GM03348 (cell line): ENCODE results near the gene TADA1.

Experiments
- DNase-seq: peaks from one replicate; pipeline ENCODE4 v3.0.0; 2012; ENCODE audit warnings: low spot score

The TADA1 gene, protein sequence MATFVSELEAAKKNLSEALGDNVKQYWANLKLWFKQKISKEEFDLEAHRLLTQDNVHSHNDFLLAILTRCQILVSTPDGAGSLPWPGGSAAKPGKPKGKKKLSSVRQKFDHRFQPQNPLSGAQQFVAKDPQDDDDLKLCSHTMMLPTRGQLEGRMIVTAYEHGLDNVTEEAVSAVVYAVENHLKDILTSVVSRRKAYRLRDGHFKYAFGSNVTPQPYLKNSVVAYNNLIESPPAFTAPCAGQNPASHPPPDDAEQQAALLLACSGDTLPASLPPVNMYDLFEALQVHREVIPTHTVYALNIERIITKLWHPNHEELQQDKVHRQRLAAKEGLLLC

DNA sequence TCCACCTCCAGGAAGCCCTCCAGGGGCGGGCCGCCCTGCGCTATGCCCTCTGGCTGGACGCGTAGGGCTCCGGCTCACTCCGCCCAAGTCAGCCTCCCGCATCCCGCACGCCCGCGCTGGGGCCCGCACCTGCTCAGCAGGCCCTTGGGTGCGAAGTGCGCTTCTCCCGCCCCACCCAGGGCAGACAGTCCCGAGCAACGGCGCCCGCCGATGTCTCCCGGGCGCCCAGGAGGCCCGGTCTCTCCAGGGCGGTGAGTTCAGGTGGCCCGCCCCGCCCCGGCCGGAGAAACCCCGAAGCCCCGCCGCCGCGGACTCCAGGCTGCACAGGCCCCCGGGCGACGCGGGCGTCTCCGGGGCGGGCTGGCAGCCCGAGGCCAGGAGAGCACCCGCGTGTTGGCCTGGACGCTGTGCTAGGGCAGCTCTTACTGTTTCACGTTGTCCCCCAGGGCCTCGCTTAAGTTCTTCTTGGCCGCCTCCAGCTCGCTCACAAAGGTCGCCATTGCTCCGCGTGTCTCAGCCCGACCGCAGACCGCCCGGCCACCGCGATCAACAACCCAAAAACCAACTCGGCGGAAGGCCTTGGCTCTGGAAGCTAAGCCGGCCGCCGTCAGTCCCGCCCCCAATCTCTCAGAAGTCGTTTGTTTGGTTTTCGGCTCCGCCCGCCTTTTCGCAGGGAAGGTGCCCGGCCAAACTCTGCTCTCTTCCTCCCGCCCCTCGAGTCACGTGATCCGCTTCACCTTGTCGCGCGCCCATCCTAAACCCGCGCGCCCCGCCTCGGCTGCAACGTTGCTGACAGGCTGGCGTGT is at the start of gene TADA1:
Gene TADA1 (minus strand): TSS at position 531 of the 806 bp plus-strand sequence. CDS start 31 bp downstream, at position 500.
- peak; percentile 96 for DNase-seq

- DNase-seq: no peak
These were observed 48.9 kb upstream of the TADA1 start for GRCh38 chr1:166924823-166925541.

DNA sequence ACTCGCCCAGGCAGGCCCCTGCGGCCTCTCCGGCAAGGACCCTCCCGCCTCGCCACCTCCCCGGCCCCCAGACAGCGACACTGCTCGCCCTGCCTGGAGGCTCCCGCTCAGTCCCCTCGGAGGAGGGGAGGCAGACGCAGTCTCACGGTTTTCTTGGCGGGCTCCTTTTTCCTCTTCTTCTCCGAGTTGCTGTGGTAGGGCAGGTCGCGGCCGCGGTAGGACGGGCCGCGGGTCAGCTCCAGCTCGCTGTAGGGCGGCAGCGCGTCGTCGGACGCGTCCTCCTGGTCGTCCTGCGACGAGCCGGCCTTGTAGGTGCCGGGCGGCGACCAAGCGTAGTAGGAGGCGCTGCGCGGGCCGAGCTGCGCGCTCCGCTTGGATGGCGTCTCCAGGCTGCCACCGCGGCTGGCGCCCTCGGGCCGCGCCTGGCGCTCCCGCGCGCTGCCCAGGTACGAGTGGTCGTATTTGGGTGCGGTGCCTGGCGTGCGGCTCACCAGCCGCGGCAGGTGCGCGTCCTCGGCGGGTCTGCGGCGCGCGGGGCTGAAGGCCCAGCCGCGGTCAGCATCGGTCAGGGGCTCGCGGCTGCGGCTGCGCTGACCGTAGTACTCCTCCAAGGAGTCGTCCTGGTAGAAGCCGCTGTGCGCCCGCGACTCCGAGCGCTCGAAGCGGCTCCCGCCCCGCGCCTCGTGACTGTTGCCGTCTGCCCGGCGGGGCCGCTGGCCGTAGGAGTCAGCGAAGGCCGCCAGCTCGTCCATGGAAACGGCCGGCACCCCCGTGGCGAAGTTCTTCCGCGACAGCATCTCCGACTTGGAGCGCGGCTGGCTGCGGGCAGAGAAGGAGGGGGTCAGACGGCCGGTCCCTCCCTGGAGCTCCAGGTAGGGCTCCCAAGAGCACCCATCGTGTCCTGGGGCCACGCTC is 44.8 kb upstream of the TADA1 start:
- DNase-seq: no peak

DNA sequence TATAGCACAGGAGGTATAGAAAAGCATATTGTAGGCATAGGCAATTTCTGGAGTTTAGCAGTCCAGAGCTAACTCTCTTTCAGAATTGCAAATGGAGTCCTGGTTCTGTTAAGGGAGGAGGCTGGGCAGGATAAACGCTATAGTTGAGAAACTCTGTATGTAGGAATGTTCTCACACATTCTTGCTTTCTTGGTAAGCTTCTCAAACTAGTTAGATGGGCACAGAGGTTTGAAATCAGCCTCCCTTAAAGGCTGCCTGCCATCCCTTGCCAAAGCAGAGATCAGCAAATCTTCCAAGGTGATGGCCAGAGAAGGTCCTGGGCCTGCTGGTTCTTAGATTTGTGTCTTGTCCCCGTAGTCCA is 42.9 kb upstream of the TADA1 start:
- no peak for DNase-seq

GRCh38 chr1:166918088-166918955 is 42.3 kb upstream of the TADA1 start:
- no peak for DNase-seq

- peak; percentile 6 for DNase-seq
These were observed 39.9 kb upstream of the TADA1 start for GRCh38 chr1:166915941-166916340.

GRCh38 chr1:166915042-166915441 is 39.0 kb upstream of the TADA1 start:
- no peak for DNase-seq

DNA sequence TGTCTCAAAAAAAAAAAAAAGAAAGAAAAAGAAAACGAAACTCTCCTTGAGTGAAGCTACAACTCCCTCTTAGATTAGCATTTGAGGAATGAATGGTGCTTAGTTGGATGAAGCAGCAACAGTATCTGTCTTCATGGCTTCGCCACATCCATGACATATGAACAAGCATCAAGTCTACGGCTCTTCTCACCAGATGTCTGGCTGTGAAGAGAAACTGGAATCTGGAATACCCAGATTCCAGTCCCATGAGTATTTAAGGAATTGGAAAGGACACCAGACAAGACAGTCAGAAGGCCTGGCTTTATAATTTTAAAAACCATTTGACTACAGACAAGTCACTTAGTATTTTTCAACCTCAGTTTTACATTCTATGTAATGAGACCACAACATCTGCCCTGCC is 38.0 kb upstream of the TADA1 start:
- no peak for DNase-seq

- DNase-seq: no peak
These were observed 35.6 kb upstream of the TADA1 start for GRCh38 chr1:166911624-166912023.

- DNase-seq: peak; percentile 54
These were observed 34.4 kb upstream of the TADA1 start for GRCh38 chr1:166910396-166910994.

DNA sequence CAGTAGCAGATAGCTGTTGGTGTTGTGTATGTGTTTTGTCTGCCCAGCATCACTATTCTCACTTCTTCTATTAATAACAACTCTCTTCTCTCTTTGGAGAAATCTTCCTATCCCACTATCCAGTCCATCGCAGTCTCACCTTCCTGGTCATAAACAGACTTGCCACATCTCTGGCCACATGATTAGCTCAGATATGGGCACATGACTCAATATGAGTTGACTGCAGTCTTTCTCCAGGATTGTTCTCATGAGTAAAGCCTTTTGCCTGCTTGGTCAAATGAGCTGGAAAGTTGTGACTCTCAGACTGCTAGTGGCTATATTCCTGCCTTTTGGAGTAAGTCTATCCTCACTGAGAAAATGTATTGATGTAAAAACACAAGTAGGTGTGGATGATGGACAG is 32.9 kb upstream of the TADA1 start:
- no peak for DNase-seq

DNA sequence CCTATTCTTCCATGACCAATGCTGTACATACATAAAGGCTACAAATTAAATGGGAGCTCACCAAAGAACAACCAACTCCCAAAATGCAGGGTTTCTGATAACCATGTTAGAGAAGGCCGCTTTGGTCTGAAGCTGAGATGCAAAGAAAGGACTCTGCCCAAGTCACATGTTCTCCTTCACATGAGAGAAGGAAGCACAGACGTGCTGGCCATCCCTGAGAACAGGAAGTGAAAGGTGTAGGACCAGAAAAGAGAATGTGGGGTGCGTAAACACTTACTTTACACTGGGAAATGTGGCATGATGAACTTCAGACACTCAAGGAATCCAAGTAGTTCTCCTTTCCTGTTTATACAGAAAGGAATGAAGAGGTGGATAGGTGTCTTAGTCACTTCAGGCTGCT is 31.7 kb upstream of the TADA1 start:
- DNase-seq: no peak

DNA sequence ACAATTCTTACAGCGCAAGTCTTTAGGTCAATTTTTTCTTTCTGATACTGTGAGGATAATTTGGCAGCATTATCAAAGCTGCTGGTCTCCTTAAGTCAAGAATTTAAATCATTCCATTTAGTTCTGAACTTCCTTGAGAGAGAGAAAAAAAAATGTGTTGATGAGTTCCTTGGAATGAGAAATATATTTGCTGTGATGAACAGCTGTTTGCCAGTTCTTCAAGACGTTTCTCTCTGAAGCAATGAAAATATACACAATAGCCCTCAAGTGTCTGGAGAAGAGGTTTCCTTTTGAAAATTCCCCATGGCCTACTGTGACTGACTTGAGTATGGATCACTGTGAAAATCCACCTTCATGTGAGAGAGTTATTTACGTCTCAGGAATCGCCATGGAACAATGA is 31.0 kb upstream of the TADA1 start:
- DNase-seq: no peak

- DNase-seq: no peak
These were observed 30.6 kb upstream of the TADA1 start for GRCh38 chr1:166906647-166907046.

- peak; percentile 23 for DNase-seq
These were observed 29.8 kb upstream of the TADA1 start for GRCh38 chr1:166905900-166906299.

DNA sequence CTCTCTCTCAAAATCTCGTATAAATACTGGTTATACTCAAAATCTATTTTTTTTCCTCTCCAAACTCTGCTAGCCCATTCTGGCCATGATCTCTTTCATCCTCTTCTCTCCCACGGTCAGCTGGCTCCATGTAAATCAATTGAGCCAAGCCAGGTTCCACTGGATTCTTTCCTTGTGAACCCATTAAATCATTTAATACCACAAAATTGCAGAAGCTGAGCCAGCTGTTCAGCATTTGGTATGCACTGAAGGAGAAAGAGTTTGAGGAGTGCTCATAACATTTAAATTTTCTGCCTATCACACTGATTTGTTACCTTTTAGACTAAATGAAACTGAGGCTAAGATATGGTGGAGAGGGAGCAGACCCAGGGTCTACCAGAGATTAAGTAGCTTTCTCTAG is 29.1 kb upstream of the TADA1 start:
- no peak for DNase-seq

- no peak for DNase-seq
These were observed 27.2 kb upstream of the TADA1 start for GRCh38 chr1:166903232-166903631.

DNA sequence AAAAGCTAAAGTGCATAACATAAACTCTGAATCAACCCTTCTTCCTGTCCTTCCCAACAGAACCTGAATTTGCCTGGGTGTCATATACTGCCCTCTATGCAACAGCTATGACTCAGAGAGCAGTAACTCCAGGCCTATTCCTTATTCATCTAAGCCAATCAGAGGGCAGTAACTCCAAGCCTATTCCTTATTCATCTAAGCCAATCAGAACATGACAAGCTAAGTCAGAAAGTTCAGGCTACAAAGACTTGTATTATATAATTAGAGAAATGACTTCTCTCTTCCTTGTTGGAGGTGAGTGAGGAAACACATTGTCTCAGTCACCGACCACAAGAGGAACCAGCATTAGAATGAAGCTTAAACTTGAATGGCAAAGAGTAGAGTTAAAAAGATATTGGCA is 26.2 kb upstream of the TADA1 start:
- no peak for DNase-seq

DNA sequence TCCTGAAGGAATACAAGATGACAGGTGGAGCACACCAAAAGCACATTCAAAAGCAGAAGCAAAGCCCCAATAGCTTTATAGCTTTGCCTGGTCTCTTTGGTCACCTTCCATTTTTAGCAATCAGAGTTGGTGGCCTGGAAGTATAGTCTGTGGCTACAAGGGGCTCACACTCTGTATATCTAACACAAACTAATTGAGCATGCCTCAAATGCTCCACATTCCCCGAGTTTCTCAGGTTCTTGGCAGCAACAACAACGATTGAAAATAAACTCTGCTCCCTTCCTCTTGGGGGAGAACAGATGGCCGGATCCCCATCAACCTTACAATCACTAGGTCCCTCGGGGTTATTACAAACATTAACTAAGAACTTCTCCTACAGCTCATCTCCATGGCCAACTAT is 24.9 kb upstream of the TADA1 start:
- no peak for DNase-seq

DNA sequence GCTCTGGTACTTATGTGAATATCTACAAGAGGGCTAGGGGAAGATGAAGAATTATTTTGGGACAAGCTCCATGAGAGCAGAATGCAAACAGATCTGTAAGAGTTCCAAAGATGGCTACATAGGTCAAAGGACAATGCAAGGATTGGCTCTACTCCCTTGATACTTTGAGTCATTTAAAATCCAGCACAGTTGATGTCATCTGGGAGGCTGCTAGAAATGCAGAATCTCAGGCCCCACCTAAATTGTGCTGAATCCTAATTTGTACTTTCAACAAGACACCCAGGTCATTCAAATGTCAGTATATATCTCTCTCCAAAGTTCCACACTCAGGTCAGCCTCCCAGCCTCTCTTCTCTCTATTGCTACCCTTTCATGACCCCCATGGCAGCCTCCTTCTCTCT is 23.7 kb upstream of the TADA1 start:
- DNase-seq: no peak
